IgD-negative memory B cell (primary cell): ENCODE data around the gene L3MBTL2. TPM values are rescaled to one million over a fixed set of nuclear protein-coding genes. Genes with fewer than 3 reads are reported as not detected.
"Not testable (repeated sequence)": the region's sequence is repeated elsewhere in the genome, so short reads cannot be mapped to it uniquely, and the experiment has no call there.

Source experiments
- H3K27ac Mint-ChIP-seq, 3 donors: one replicate each; pipeline ENCODE4 v1.8.0; 2020 to 2022; ENCODE audit warnings: mild to moderate bottlenecking in 3 of 3, mixed read lengths in 3 of 3, moderate library complexity in 1 of 3
- H3K27me3 Mint-ChIP-seq: one replicate; pipeline ENCODE4 v1.8.0; 2021; ENCODE audit warnings: mixed read lengths
- H3K36me3 Mint-ChIP-seq: one replicate; pipeline ENCODE4 v1.8.0; 2020; ENCODE audit warnings: mild to moderate bottlenecking, mixed read lengths
- H3K4me1 Mint-ChIP-seq, 3 donors: one replicate each; pipeline ENCODE4 v1.8.0; 2020 to 2022; ENCODE audit warnings: mixed read lengths in 3 of 3, mild to moderate bottlenecking in 1 of 3
- H3K4me3 Mint-ChIP-seq, 4 donors: one replicate each; pipeline ENCODE4 v1.8.0; 2020 to 2022; ENCODE audit warnings: mild to moderate bottlenecking in 4 of 4, mixed read lengths in 4 of 4, moderate library complexity in 3 of 4
- H3K9me3 Mint-ChIP-seq, 3 donors: one replicate each; pipeline ENCODE4 v1.8.0; 2020 to 2021; ENCODE audit warnings: mixed read lengths in 3 of 3, mild to moderate bottlenecking in 1 of 3
- polyA plus RNA-seq: library from polyadenylated mRNA; unstranded; fragments of 300-500 nt; fragmentation: Illumina TruSeq; gene quantifications from one replicate; pipeline ENCODE4 v1.2.3, GENCODE V29; 2021

L3MBTL2 gene
- polyA plus RNA-seq: 29.8 TPM

DNA sequence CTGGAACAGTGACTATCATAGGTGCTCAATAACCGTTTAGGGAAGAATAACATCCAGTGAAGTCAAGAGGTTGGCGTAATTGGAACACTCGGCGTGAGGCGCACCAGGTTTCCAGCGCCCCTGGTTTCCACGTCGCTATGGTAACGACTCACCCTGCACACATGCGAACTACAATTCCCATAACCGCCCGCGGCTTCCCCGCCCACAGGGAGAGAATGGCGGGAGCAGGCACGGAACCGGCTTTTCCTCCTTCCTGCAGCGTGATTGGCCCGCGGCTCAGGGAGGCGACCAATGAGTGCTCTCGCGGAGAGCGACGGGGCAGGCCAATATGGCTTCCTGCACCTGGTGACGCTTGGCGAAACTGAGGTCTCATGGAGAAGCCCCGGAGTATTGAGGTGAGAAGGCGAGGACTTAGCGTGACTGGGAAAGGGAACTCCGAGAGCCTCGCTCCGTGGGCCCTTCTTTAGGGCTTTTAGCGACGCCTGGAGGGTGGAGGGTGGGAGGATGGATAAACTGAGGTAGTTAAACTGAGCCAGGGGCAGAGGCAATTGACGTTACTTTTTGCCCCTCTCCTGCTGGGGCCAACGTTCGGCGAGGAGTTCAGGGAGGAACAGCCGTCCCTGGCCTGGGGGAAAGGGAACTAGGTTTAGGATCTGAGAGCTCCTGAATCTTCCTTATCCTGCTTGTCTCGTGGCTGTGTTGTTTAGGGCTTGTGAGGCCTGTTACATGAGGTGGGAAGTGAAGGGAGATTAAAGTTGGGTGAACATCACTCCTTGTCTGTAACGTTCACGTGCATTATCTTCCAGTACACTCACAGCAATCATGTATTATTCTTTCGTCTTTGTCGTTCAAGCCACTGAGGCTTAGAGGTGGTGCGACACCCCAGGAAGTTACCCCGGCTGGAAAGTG is at the start of gene L3MBTL2:
Gene L3MBTL2 (plus strand): TSS at position 321 of the 909 bp plus-strand sequence. CDS start 51 bp downstream, at position 372.
- Mint-ChIP-seq H3K9me3 (no peaks in the 10 kb centered on the region), H3K27ac (peak within 1 kb of the TSS; percentile 69 to 95 (median 94)), H3K4me3 (peak within 1 kb of the TSS; percentile 87 to 97 (median 94)), H3K36me3 (no peaks in the 10 kb centered on the region), H3K4me1 (peaks cover 22 to 34% (median 22%) of the 10 kb centered on the region in 3 donors), H3K27me3 (peaks cover 6% of the 10 kb centered on the region)

GRCh38 chr22:41157083-41157482 is 48.0 kb upstream of the L3MBTL2 start:
- H3K27ac Mint-ChIP-seq: no peak overlapping the region
- H3K4me3 Mint-ChIP-seq: no peak overlapping the region
- H3K9me3 Mint-ChIP-seq: no peaks in the 10 kb centered on the region
- peaks cover 10% of the 10 kb centered on the region for H3K36me3 Mint-ChIP-seq
- H3K4me1 Mint-ChIP-seq: no peaks in the 10 kb centered on the region
- H3K27me3 Mint-ChIP-seq: no peaks in the 10 kb centered on the region

- Mint-ChIP-seq H3K27ac (no peak overlapping the region), H3K36me3 (peaks cover 3% of the 10 kb centered on the region)
Measured at GRCh38 chr22:41169157-41169556, 36.0 kb upstream of the L3MBTL2 start.

DNA sequence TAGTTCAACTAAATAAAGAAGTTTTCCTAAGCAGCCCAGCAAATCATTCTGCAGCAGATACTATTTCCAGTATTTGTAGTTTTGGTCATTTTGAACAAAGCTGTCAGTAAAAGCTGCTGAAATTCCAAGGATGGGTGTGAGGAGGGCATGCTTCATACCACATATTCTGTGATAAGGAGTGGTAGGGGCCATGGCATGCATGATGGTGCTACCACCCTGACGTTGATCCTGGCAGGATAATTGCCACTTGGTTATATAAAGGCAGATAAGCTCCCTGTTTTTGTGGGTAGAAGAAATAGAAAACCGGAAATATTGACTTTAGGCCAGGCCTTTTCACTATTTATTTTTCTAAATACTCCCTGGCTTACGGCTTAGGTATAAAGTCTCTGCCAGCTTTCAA is 33.1 kb upstream of the L3MBTL2 start:
- peak overlapping the region in 1 of 3 donors; percentile 26 for H3K27ac Mint-ChIP-seq
- H3K4me1 Mint-ChIP-seq: peaks cover 5 to 16% (median 11%) of the 10 kb centered on the region in 3 donors
- no peak overlapping the region for H3K4me3 Mint-ChIP-seq
- no peaks in the 10 kb centered on the region for H3K27me3 Mint-ChIP-seq
- H3K9me3 Mint-ChIP-seq: no peaks in the 10 kb centered on the region
- H3K36me3 Mint-ChIP-seq: peaks cover 6% of the 10 kb centered on the region

More at GRCh38 chr22:41169157-41169556, 36.0 kb upstream of the L3MBTL2 start:
- Mint-ChIP-seq H3K4me1 (peaks cover 0 to 5% (median 0%) of the 10 kb centered on the region in 3 donors), H3K4me3 (no peak overlapping the region), H3K27me3 (no peaks in the 10 kb centered on the region), H3K9me3 (no peaks in the 10 kb centered on the region)

- H3K4me3 Mint-ChIP-seq: no peak overlapping the region
- H3K36me3 Mint-ChIP-seq: peaks cover 3% of the 10 kb centered on the region
- no peak overlapping the region for H3K27ac Mint-ChIP-seq
- no peaks in the 10 kb centered on the region for H3K9me3 Mint-ChIP-seq
- no peaks in the 10 kb centered on the region for H3K27me3 Mint-ChIP-seq
- H3K4me1 Mint-ChIP-seq: peaks cover 5 to 20% (median 12%) of the 10 kb centered on the region in 3 donors
Measured at GRCh38 chr22:41175546-41175945, 29.6 kb upstream of the L3MBTL2 start.

GRCh38 chr22:41177040-41177621 is 28.0 kb upstream of the L3MBTL2 start:
- H3K4me3 Mint-ChIP-seq: no peak overlapping the region
- H3K9me3 Mint-ChIP-seq: no peaks in the 10 kb centered on the region
- H3K27ac Mint-ChIP-seq: no peak overlapping the region
- peaks cover 5 to 20% (median 12%) of the 10 kb centered on the region in 3 donors for H3K4me1 Mint-ChIP-seq
- peaks cover 3% of the 10 kb centered on the region for H3K36me3 Mint-ChIP-seq
- no peaks in the 10 kb centered on the region for H3K27me3 Mint-ChIP-seq

DNA sequence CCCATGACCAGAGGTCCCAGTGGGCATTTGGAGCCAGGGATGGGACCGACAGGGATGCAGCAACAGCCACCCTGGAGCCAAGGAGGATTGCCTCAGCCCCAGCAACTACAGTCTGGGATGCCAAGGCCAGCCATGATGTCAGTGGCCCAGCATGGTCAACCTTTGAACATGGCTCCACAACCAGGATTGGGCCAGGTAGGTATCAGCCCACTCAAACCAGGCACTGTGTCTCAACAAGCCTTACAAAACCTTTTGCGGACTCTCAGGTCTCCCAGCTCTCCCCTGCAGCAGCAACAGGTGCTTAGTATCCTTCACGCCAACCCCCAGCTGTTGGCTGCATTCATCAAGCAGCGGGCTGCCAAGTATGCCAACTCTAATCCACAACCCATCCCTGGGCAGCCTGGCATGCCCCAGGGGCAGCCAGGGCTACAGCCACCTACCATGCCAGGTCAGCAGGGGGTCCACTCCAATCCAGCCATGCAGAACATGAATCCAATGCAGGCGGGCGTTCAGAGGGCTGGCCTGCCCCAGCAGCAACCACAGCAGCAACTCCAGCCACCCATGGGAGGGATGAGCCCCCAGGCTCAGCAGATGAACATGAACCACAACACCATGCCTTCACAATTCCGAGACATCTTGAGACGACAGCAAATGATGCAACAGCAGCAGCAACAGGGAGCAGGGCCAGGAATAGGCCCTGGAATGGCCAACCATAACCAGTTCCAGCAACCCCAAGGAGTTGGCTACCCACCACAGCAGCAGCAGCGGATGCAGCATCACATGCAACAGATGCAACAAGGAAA is 27.3 kb upstream of the L3MBTL2 start:
- H3K4me1 Mint-ChIP-seq: peaks cover 5 to 18% (median 12%) of the 10 kb centered on the region in 3 donors
- peaks cover 3% of the 10 kb centered on the region for H3K36me3 Mint-ChIP-seq
- H3K4me3 Mint-ChIP-seq: no peak overlapping the region
- H3K27me3 Mint-ChIP-seq: no peaks in the 10 kb centered on the region
- no peaks in the 10 kb centered on the region for H3K9me3 Mint-ChIP-seq
- peak overlapping the region in 1 of 3 donors; percentile 41 for H3K27ac Mint-ChIP-seq

GRCh38 chr22:41178425-41178975 is 26.6 kb upstream of the L3MBTL2 start:
- H3K9me3 Mint-ChIP-seq: no peaks in the 10 kb centered on the region
- peaks cover 3% of the 10 kb centered on the region for H3K36me3 Mint-ChIP-seq
- H3K27me3 Mint-ChIP-seq: no peaks in the 10 kb centered on the region
- no peak overlapping the region for H3K4me3 Mint-ChIP-seq
- peak overlapping the region in 1 of 3 donors; percentile 41 for H3K27ac Mint-ChIP-seq
- H3K4me1 Mint-ChIP-seq: peaks cover 5 to 18% (median 12%) of the 10 kb centered on the region in 3 donors

- not testable (repeated sequence) for H3K9me3 Mint-ChIP-seq, H3K27ac Mint-ChIP-seq
Measured at GRCh38 chr22:41180362-41180761, 24.8 kb upstream of the L3MBTL2 start.

GRCh38 chr22:41180926-41181325 is 24.2 kb upstream of the L3MBTL2 start:
- H3K4me3 Mint-ChIP-seq: no peak overlapping the region
- H3K9me3 Mint-ChIP-seq: no peaks in the 10 kb centered on the region
- no peaks in the 10 kb centered on the region for H3K27me3 Mint-ChIP-seq
- peaks cover 3% of the 10 kb centered on the region for H3K36me3 Mint-ChIP-seq
- peak overlapping the region in 2 of 3 donors; percentile 30 to 75 for H3K27ac Mint-ChIP-seq
- peaks cover 0 to 4% (median 2%) of the 10 kb centered on the region in 3 donors for H3K4me1 Mint-ChIP-seq

More at GRCh38 chr22:41180362-41180761, 24.8 kb upstream of the L3MBTL2 start:
- not testable (repeated sequence) for H3K36me3 Mint-ChIP-seq, H3K27me3 Mint-ChIP-seq, H3K4me3 Mint-ChIP-seq, H3K4me1 Mint-ChIP-seq

DNA sequence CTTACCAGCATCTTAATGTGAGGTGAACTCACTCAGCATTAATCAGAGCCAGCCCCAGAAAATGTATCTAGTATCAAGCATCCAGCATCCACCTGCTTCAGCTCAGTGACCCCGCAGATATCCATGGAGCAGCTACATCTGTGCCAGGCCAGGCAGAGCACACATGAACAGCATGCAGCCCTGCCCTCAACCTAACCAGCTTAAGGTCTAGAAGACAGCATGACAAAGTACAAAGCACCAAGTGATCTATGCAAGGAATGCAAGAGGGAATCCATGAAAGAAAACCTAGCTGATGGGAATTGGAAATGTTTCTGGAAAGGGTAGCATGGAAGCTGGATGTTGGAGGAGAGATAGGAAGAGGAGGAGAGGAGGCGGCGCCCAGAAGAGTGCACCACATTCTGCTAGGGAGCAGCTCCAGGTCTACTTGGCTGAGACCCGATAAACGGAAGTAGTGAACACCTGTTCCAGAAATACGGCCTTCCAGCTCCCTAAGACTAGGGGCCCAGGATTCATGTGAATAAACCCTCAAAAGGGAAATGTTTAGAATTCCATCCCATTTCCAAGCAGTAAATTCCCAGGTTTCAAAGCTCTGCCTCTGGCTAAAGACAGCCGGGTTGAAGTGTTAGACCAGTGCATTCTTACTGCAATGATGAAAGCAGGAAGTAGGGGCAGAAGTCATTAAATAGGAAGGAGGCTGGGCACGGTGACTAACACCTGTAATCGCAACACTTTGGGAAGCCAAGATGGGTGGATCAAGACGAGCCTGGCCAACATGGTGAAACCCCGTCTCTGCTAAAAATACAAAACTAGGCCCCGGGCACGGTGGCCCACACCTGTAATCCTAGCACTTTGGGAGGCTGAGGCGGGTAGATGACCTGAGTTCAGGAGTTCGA is 23.5 kb upstream of the L3MBTL2 start:
- Mint-ChIP-seq H3K27me3 (no peaks in the 10 kb centered on the region), H3K4me1 (peaks cover 0 to 4% (median 2%) of the 10 kb centered on the region in 3 donors), H3K27ac (peak overlapping the region in 2 of 3 donors; percentile 30 to 75), H3K9me3 (no peaks in the 10 kb centered on the region), H3K36me3 (no peaks in the 10 kb centered on the region), H3K4me3 (no peak overlapping the region)

- Mint-ChIP-seq H3K36me3 (no peaks in the 10 kb centered on the region), H3K4me1 (no peaks in the 10 kb centered on the region), H3K27ac (no peak overlapping the region), H3K4me3 (no peak overlapping the region), H3K27me3 (no peaks in the 10 kb centered on the region), H3K9me3 (no peaks in the 10 kb centered on the region)
Measured at GRCh38 chr22:41184679-41185078, 20.4 kb upstream of the L3MBTL2 start.

GRCh38 chr22:41191467-41191866 is 13.6 kb upstream of the L3MBTL2 start:
- peaks cover 0 to 2% (median 1%) of the 10 kb centered on the region in 3 donors for H3K4me1 Mint-ChIP-seq
- H3K27me3 Mint-ChIP-seq: no peaks in the 10 kb centered on the region
- no peak overlapping the region for H3K27ac Mint-ChIP-seq
- no peaks in the 10 kb centered on the region for H3K36me3 Mint-ChIP-seq
- H3K9me3 Mint-ChIP-seq: no peaks in the 10 kb centered on the region
- H3K4me3 Mint-ChIP-seq: no peak overlapping the region

DNA sequence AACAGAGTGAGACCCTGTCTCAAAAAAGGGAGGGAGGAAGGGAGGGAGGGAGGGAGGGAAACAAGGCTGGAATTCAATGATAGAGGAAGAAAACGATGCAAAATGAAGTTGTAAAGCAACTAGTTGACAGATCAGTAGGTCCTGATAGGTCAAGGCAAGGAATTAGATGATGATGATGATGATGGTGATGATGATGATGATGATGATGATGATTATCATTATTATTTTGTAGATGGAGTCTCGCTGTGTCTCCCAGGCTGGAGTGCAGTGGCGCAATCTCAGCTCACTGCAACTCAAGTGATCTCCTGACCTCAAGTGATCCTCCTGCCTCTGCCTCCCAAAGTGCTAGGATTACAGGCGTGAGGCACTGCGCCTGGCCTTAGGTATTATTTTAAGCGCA is 11.3 kb upstream of the L3MBTL2 start:
- Mint-ChIP-seq H3K4me3 (peak overlapping the region in 1 of 4 donors; percentile 6), H3K9me3 (no peaks in the 10 kb centered on the region), H3K4me1 (peaks cover 9 to 10% (median 9%) of the 10 kb centered on the region in 3 donors), H3K36me3 (no peaks in the 10 kb centered on the region), H3K27me3 (no peaks in the 10 kb centered on the region), H3K27ac (no peak overlapping the region)
